Mesothelial cell of epicardium (in vitro differentiated cells): ENCODE data around the gene GADL1. TPM values are rescaled to one million over a fixed set of nuclear protein-coding genes. Genes with fewer than 3 reads are reported as not detected.

Source experiments
- DNase-seq, 2 experiments: peaks; one replicate each; pipeline ENCODE4 v3.0.0; 2021; ENCODE audit warnings: low spot score in 2 of 2; ENCODE audit not compliant: unreplicated experiment in 2 of 2
- H3K27ac Mint-ChIP-seq: 2 replicates; pipeline ENCODE4 v1.8.0; 2021; ENCODE audit warnings: mixed read lengths
- H3K27me3 Mint-ChIP-seq: 2 replicates; pipeline ENCODE4 v1.8.0; 2021; ENCODE audit warnings: low read depth, mixed read lengths
- H3K36me3 Mint-ChIP-seq: 2 replicates; pipeline ENCODE4 v1.8.0; 2021; ENCODE audit warnings: mixed read lengths
- H3K4me1 Mint-ChIP-seq: 2 replicates; pipeline ENCODE4 v1.8.0; 2021; ENCODE audit warnings: mixed read lengths
- H3K4me3 Mint-ChIP-seq: 2 replicates; pipeline ENCODE4 v1.8.0; 2021; ENCODE audit warnings: mild to moderate bottlenecking, moderate library complexity, mixed read lengths
- H3K9me3 Mint-ChIP-seq: 2 replicates; pipeline ENCODE4 v1.8.0; 2021; ENCODE audit warnings: mixed read lengths
- total RNA-seq: library from RNA; stranded (reverse); gene quantifications from 3 replicates; pipeline ENCODE4 v1.2.1, GENCODE V29; 2021
- TF ChIP-seq, protein P1 (sequence below): fragments of 200-600 bp; sonication (generic); IDR thresholded peaks from one replicate; pipeline ENCODE4 v1.5.0; 2021; ENCODE audit warnings: antibody characterized with exemption; ENCODE audit not compliant: unreplicated experiment

The GADL1 gene
- total RNA-seq, 1 donor from 2014 or later = 4.6 TPM

DNA sequence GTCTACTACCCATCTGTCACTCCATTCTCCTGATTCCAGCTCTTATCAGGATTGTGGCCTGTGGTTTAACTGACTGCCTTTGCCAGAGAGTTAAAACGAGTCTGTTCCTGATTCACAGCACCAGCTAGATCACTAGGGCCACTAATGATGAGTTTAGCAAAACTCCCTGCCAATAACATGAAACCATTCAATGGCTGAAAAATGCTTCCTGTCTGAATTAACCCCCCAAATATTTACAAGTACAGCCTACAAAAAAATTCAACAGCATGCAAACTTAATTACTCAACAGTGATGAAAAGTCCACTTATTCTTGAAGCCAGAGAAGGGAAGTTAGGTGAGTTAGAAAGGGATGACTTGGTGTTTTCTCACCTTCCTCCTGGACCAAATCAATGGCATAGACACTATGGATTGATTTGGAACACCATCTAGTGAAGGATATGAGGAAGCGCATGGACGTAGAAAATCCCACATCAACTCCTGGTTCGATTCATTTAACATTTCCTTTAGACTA lies 146.6 kb downstream of the GADL1 start:
- H3K9me3 Mint-ChIP-seq = no peaks in the 10 kb centered on the region
- H3K36me3 Mint-ChIP-seq = no peaks in the 10 kb centered on the region
- no peak overlapping the region for H3K27ac Mint-ChIP-seq
- peaks cover 17% of the 10 kb centered on the region for H3K4me1 Mint-ChIP-seq
- H3K27me3 Mint-ChIP-seq = no peaks in the 10 kb centered on the region
- H3K4me3 Mint-ChIP-seq = no peak overlapping the region
- TF ChIP-seq, protein P1, sequence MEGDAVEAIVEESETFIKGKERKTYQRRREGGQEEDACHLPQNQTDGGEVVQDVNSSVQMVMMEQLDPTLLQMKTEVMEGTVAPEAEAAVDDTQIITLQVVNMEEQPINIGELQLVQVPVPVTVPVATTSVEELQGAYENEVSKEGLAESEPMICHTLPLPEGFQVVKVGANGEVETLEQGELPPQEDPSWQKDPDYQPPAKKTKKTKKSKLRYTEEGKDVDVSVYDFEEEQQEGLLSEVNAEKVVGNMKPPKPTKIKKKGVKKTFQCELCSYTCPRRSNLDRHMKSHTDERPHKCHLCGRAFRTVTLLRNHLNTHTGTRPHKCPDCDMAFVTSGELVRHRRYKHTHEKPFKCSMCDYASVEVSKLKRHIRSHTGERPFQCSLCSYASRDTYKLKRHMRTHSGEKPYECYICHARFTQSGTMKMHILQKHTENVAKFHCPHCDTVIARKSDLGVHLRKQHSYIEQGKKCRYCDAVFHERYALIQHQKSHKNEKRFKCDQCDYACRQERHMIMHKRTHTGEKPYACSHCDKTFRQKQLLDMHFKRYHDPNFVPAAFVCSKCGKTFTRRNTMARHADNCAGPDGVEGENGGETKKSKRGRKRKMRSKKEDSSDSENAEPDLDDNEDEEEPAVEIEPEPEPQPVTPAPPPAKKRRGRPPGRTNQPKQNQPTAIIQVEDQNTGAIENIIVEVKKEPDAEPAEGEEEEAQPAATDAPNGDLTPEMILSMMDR = no peak
- no peak for DNase-seq

DNA sequence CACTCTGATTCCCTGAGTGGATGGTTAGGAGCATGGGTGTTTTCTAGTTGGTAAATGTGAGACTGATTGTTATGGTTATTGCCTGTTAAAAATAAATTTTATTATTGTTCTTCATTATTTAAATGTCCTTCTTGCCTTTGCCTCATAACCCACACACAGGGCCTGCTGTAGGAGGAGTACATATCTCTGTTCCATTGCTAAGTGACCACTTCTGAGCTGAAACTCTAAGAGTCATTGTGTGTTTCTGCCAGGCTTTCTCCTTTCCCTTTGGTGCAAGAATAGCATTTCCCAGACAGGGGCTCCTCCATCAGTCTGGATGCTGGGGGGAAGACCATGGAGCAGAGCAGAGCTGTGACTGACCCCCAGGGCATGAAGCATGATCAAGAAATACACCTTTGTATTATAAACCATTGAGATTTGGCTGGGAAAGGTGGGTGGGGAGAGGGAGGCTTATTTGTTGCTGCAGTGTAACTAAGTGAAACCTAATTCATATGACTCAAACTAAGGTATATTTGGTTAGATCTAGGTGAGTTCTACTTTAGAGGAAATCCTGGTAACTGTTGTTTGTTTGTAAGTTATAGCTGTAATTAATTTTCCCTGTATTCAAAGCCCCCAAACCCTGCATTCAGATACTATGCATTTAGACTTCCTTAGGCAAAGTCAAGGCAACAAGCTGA lies 150.7 kb downstream of the GADL1 start:
- DNase-seq = no peak
- H3K27ac Mint-ChIP-seq = no peak overlapping the region
- no peaks in the 10 kb centered on the region for H3K36me3 Mint-ChIP-seq
- TF ChIP-seq, protein P1 = no peak
- no peak overlapping the region for H3K4me3 Mint-ChIP-seq
- H3K4me1 Mint-ChIP-seq = peaks cover 12% of the 10 kb centered on the region
- no peaks in the 10 kb centered on the region for H3K9me3 Mint-ChIP-seq
- H3K27me3 Mint-ChIP-seq = no peaks in the 10 kb centered on the region

DNA sequence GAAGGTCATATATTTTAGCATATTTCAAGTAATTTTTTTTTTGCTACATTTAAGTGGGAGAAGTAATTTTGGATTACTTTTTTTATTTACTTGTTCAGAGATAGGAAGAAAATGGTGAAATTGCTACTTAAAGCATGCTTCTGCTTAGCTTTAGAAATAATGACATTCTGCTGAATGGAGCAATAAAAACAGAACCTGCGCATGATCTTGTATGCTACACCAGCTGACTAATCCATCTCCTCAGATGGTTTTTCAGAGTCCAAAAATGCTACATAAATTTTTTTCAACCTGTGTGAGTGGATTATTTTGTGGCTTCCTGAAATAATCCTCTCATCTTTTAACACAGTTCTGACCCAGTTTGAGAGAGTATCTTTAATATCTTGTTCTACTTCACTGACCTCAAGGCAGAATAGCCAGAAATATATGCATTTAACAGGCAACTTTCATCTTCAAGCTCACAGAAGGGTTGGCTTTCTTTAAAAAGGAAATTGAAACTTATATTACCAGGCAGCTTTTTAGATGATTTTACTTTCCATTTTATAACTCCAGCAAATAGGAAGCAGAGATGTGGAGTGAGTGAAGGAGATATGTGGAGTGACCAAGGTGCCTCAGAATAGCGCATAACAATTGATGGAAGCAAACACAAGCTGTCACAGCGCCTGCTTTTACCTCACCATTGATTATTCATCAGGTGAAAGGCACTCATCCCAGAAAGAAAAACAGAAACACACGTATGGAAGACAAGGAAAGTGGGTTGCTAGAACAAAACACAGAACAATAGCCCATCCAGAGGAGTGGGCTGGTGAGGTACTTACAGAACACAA lies 151.5 kb downstream of the GADL1 start:
- Mint-ChIP-seq H3K4me1 (peaks cover 11% of the 10 kb centered on the region), H3K36me3 (no peaks in the 10 kb centered on the region), H3K4me3 (no peak overlapping the region), H3K27me3 (no peaks in the 10 kb centered on the region), H3K27ac (no peak overlapping the region), H3K9me3 (no peaks in the 10 kb centered on the region)
- TF ChIP-seq, protein P1 = no peak
- no peak for DNase-seq

DNA sequence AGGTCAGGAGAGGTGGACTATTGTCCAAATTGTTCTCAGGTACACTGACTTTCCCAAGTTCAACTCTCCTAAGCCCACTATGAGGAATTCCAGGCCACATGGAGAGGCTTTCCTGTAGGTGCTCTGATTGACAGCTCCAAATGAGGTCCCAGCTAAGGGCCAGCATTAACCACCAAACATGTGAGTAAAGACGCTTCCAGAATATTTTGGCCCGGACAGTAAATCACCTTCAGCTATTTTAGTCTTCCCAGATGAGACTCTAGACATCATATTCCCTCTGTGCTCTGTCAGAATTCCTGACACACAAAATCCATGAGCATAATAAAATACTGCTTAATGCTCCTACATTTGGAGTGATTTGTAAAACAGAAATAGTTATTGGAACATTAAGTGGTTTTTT lies 152.6 kb downstream of the GADL1 start:
- no peak for DNase-seq
- no peaks in the 10 kb centered on the region for H3K9me3 Mint-ChIP-seq
- peaks cover 6% of the 10 kb centered on the region for H3K4me1 Mint-ChIP-seq
- no peaks in the 10 kb centered on the region for H3K27me3 Mint-ChIP-seq
- no peak overlapping the region for H3K27ac Mint-ChIP-seq
- H3K4me3 Mint-ChIP-seq = no peak overlapping the region
- TF ChIP-seq, protein P1 = no peak
- no peaks in the 10 kb centered on the region for H3K36me3 Mint-ChIP-seq

DNA sequence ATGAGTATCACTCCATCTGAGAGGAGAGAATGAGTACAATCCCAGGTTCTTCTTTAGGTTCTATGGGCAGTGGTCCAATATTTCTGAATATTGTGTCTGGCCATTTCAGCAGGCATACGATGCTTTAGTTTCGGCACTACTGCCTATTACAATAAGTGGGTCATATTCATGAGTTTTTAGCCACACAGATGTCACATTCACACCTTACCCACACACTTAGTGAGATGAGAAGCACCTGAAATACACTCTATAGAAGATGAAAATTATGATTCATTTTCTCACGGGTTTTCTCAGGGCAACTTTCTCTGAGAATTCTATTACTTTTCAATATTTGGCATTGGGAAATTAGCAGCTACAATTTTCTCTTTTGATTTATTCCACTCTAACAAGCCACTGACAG lies 155.9 kb downstream of the GADL1 start:
- peaks cover 6% of the 10 kb centered on the region for H3K9me3 Mint-ChIP-seq
- no peak overlapping the region for H3K4me3 Mint-ChIP-seq
- H3K36me3 Mint-ChIP-seq = no peaks in the 10 kb centered on the region
- H3K27me3 Mint-ChIP-seq = no peaks in the 10 kb centered on the region
- TF ChIP-seq, protein P1 = no peak
- H3K27ac Mint-ChIP-seq = no peak overlapping the region
- peaks cover 16% of the 10 kb centered on the region for H3K4me1 Mint-ChIP-seq
- no peak for DNase-seq
